ENCODE measurements around the gene RALB. TPM values are rescaled to one million over a fixed set of nuclear protein-coding genes. Genes with fewer than 3 reads are reported as not detected.
A peak's percentile ranks its signal among the peaks of the same experiment; 100 is the strongest.
"Not testable (repeated sequence)": the region's sequence is repeated elsewhere in the genome, so short reads cannot be mapped to it uniquely, and the experiment has no call there.

RALB gene
- total RNA-seq, 1 experiment from 2014 or later, result 59.4 TPM

DNA sequence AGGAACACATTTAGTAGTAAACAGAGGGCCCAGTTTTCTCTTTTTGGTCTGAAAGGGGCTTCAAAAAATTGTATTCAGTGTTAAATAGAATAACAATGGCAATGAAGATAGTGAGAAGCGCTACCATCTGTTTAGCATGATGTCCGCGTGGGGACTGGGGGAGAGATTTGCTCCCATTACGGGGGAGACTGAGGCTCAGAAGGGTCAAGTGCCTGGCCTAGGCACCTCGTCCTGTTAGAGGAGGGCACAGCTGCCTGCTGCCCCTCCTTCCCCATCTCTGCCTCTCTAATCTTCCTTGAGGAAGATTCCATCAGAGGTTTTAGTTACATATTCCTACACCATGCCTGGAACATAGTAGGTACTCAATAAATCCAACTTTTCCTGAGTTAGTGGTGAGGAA, 19.4 kb upstream of the RALB start:
- no TSS peak for BruUV-seq (replicated peaks)
- H3K4me1 Mint-ChIP-seq (ENCODE audit: low read depth, unreplicated experiment), result peaks cover 43% of the 10 kb centered on the region
- no peak overlapping the region for H3K27ac Mint-ChIP-seq (ENCODE audit: unreplicated experiment)
- H3K4me1 ChIP-seq, result peaks cover 49% of the 10 kb centered on the region
- no peaks in the 10 kb centered on the region for H3K9me3 Mint-ChIP-seq (ENCODE audit: unreplicated experiment)
- H3K36me3 Mint-ChIP-seq (ENCODE audit: insufficient read depth, unreplicated experiment), result no peaks in the 10 kb centered on the region
- ChIA-PET POLR2A (no interaction called here), CTCF (interaction anchor here (0.6 kb wide), 1 partner anchor 439 kb away, joined by 3 read pairs; no protein-coding TSS in a partner anchor)
- H3K4me3 Mint-ChIP-seq (ENCODE audit: unreplicated experiment), result no peak overlapping the region
- no peaks in the 10 kb centered on the region for H3K36me3 ChIP-seq (ENCODE audit: control insufficient read depth, insufficient read depth, low read length)
- DNase-seq, result no peak
- no peaks in the 10 kb centered on the region for H3K9me3 ChIP-seq
- TF ChIP-seq, protein P1, sequence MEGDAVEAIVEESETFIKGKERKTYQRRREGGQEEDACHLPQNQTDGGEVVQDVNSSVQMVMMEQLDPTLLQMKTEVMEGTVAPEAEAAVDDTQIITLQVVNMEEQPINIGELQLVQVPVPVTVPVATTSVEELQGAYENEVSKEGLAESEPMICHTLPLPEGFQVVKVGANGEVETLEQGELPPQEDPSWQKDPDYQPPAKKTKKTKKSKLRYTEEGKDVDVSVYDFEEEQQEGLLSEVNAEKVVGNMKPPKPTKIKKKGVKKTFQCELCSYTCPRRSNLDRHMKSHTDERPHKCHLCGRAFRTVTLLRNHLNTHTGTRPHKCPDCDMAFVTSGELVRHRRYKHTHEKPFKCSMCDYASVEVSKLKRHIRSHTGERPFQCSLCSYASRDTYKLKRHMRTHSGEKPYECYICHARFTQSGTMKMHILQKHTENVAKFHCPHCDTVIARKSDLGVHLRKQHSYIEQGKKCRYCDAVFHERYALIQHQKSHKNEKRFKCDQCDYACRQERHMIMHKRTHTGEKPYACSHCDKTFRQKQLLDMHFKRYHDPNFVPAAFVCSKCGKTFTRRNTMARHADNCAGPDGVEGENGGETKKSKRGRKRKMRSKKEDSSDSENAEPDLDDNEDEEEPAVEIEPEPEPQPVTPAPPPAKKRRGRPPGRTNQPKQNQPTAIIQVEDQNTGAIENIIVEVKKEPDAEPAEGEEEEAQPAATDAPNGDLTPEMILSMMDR (IDR thresholded peaks at IDR 0.05; ENCODE audit: insufficient read depth in 1 of 2, low read depth in 1 of 2, low read length in 1 of 2, severe bottlenecking in 1 of 2, unreplicated experiment in 1 of 2), result no peak
- H3K4me3 ChIP-seq (ENCODE audit: low read depth, low read length), result no peak overlapping the region
- intact Hi-C loops (cut with micrococcal nuclease; ENCODE audit: unreplicated experiment), result no loop called here
- H3K27me3 ChIP-seq (replicated peaks; ENCODE audit: control insufficient read depth, insufficient read depth, low read length), result no peaks in the 10 kb centered on the region
- H3K27me3 Mint-ChIP-seq (ENCODE audit: insufficient read depth, unreplicated experiment), result no peaks in the 10 kb centered on the region

DNA sequence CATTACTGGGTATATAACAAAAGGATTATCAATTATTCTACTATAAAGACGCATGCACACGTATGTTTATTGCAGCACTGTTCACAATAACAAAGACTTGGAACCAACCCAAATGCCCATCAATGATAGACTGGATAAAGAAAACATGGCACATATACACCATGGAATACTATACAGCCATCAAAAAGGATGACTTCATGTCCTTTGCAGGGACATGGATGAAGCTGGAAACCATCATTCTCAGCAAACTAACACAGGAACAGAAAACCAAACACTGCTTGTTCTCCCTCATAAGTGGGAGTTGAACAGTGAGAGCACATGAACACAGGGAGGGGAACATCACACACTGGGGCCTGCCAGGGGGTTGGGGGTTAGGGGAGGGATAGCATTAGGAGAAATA, 17.5 kb upstream of the RALB start:
- H3K4me3 Mint-ChIP-seq (ENCODE audit: unreplicated experiment); H3K27me3 ChIP-seq (replicated peaks; ENCODE audit: control insufficient read depth, insufficient read depth, low read length); BruUV-seq (replicated peaks); H3K36me3 Mint-ChIP-seq (ENCODE audit: insufficient read depth, unreplicated experiment); POLR2A ChIA-PET; H3K9me3 ChIP-seq; CTCF ChIA-PET; intact Hi-C loops (cut with micrococcal nuclease; ENCODE audit: unreplicated experiment); H3K36me3 ChIP-seq (ENCODE audit: control insufficient read depth, insufficient read depth, low read length); H3K27ac Mint-ChIP-seq (ENCODE audit: unreplicated experiment); H3K27me3 Mint-ChIP-seq (ENCODE audit: insufficient read depth, unreplicated experiment); H3K4me3 ChIP-seq (ENCODE audit: low read depth, low read length); H3K9me3 Mint-ChIP-seq (ENCODE audit: unreplicated experiment): not testable (repeated sequence)
- peaks cover 41% of the 10 kb centered on the region for H3K4me1 Mint-ChIP-seq (ENCODE audit: low read depth, unreplicated experiment)
- H3K4me1 ChIP-seq, result peaks cover 54% of the 10 kb centered on the region
- DNase-seq, result peak in 1 of 2 experiments; percentile 4

GRCh38 chr2:120235681-120236080, 17.0 kb upstream of the RALB start:
- no peaks in the 10 kb centered on the region for H3K9me3 Mint-ChIP-seq (ENCODE audit: unreplicated experiment)
- DNase-seq, result peak in 1 of 2 experiments; percentile 6
- H3K4me3 Mint-ChIP-seq (ENCODE audit: unreplicated experiment), result no peak overlapping the region
- TF ChIP-seq, protein P1 (IDR thresholded peaks at IDR 0.05; ENCODE audit: insufficient read depth in 1 of 2, low read depth in 1 of 2, low read length in 1 of 2, severe bottlenecking in 1 of 2, unreplicated experiment in 1 of 2), result no peak
- Histone ChIP-seq H3K4me1 (peaks cover 48% of the 10 kb centered on the region), H3K9me3 (no peaks in the 10 kb centered on the region), H3K27me3 (replicated peaks; ENCODE audit: control insufficient read depth, insufficient read depth, low read length) (no peaks in the 10 kb centered on the region), H3K36me3 (ENCODE audit: control insufficient read depth, insufficient read depth, low read length) (no peaks in the 10 kb centered on the region), H3K4me3 (ENCODE audit: low read depth, low read length) (no peak overlapping the region)
- CTCF ChIA-PET, result no interaction called here
- POLR2A ChIA-PET, result no interaction called here
- peaks cover 35% of the 10 kb centered on the region for H3K4me1 Mint-ChIP-seq (ENCODE audit: low read depth, unreplicated experiment)
- H3K36me3 Mint-ChIP-seq (ENCODE audit: insufficient read depth, unreplicated experiment), result no peaks in the 10 kb centered on the region
- intact Hi-C loops (cut with micrococcal nuclease; ENCODE audit: unreplicated experiment), result no loop called here
- H3K27ac Mint-ChIP-seq (ENCODE audit: unreplicated experiment), result no peak overlapping the region
- no TSS peak for BruUV-seq (replicated peaks)
- no peaks in the 10 kb centered on the region for H3K27me3 Mint-ChIP-seq (ENCODE audit: insufficient read depth, unreplicated experiment)

GRCh38 chr2:120236316-120236715, 16.3 kb upstream of the RALB start:
- DNase-seq, result peak in 1 of 2 experiments; percentile 25
- Histone ChIP-seq H3K36me3 (ENCODE audit: control insufficient read depth, insufficient read depth, low read length) (no peaks in the 10 kb centered on the region), H3K4me1 (peaks cover 42% of the 10 kb centered on the region), H3K9me3 (no peaks in the 10 kb centered on the region), H3K4me3 (ENCODE audit: low read depth, low read length) (no peak overlapping the region), H3K27me3 (replicated peaks; ENCODE audit: control insufficient read depth, insufficient read depth, low read length) (no peaks in the 10 kb centered on the region)
- no peaks in the 10 kb centered on the region for H3K27me3 Mint-ChIP-seq (ENCODE audit: insufficient read depth, unreplicated experiment)
- ChIA-PET POLR2A (no interaction called here), CTCF (no interaction called here)
- H3K4me1 Mint-ChIP-seq (ENCODE audit: low read depth, unreplicated experiment), result peaks cover 29% of the 10 kb centered on the region
- TF ChIP-seq, protein P1 (IDR thresholded peaks at IDR 0.05; ENCODE audit: insufficient read depth in 1 of 2, low read depth in 1 of 2, low read length in 1 of 2, severe bottlenecking in 1 of 2, unreplicated experiment in 1 of 2), result no peak
- H3K9me3 Mint-ChIP-seq (ENCODE audit: unreplicated experiment), result no peaks in the 10 kb centered on the region
- BruUV-seq (replicated peaks), result no TSS peak
- no peak overlapping the region for H3K27ac Mint-ChIP-seq (ENCODE audit: unreplicated experiment)
- H3K4me3 Mint-ChIP-seq (ENCODE audit: unreplicated experiment), result no peak overlapping the region
- intact Hi-C loops (cut with micrococcal nuclease; ENCODE audit: unreplicated experiment), result no loop called here
- no peaks in the 10 kb centered on the region for H3K36me3 Mint-ChIP-seq (ENCODE audit: insufficient read depth, unreplicated experiment)
